ENCODE measurements around the gene COL5A2. TPM values are rescaled to one million over a fixed set of nuclear protein-coding genes. Genes with fewer than 3 reads are reported as not detected.

Gene COL5A2
- total RNA-seq, result 28.2 and 266 TPM in 2 replicates

GRCh38 chr2:189179570-189179950 lies at the start of gene COL5A2:
COL5A2 (minus strand) TSS chr2:189179761; CDS start chr2:189179604, 157 bp downstream.

Other genes with a start within 250 kb of the COL5A2 start
- gene COL3A1, start 205.4 kb downstream of the COL5A2 start, total RNA-seq, result 5.0 and 22.5 TPM in 2 replicates

Data from bladder microvascular endothelial cell (primary cell).